ENCODE measurements around the gene CORO7.

The CORO7 gene

GRCh38 chr16:4356820-4357219 lies 59.6 kb downstream of the CORO7 start:
- no peak for TF ChIP-seq GATA2 (IDR thresholded peaks at IDR 0.05; ENCODE audit: low read depth, low read length)

- TF ChIP-seq GATA3 (IDR thresholded peaks at IDR 0.05; ENCODE audit: low read depth, low read length) (no peak), GATA2 (IDR thresholded peaks at IDR 0.05; ENCODE audit: low read depth, low read length) (no peak)
Observed at GRCh38 chr16:4354512-4355409, 61.6 kb downstream of the CORO7 start.

GRCh38 chr16:4353675-4354074 lies 62.7 kb downstream of the CORO7 start:
- TF ChIP-seq GATA2 (IDR thresholded peaks at IDR 0.05; ENCODE audit: low read depth, low read length) (no peak), GATA3 (IDR thresholded peaks at IDR 0.05; ENCODE audit: low read depth, low read length) (no peak)

- TF ChIP-seq GATA2 (IDR thresholded peaks at IDR 0.05; ENCODE audit: low read depth, low read length) (no peak), GATA3 (IDR thresholded peaks at IDR 0.05; ENCODE audit: low read depth, low read length) (no peak)
Observed at GRCh38 chr16:4352843-4353242, 63.6 kb downstream of the CORO7 start.

GRCh38 chr16:4351880-4352279 lies 64.5 kb downstream of the CORO7 start:
- no peak for TF ChIP-seq GATA2 (IDR thresholded peaks at IDR 0.05; ENCODE audit: low read depth, low read length)
- TF ChIP-seq GATA3 (IDR thresholded peaks at IDR 0.05; ENCODE audit: low read depth, low read length) = no peak

GRCh38 chr16:4350787-4351659 lies 65.4 kb downstream of the CORO7 start, which contains the start of gene PAM16:
TSS of gene PAM16 (minus strand) at chr16:4351321. CDS start at chr16:4351234, 87 bp downstream.
- TF ChIP-seq GATA2 (IDR thresholded peaks at IDR 0.05; ENCODE audit: low read depth, low read length) (no peak), GATA3 (IDR thresholded peaks at IDR 0.05; ENCODE audit: low read depth, low read length) (no peak)

- TF ChIP-seq GATA3 (IDR thresholded peaks at IDR 0.05; ENCODE audit: low read depth, low read length) (no peak), GATA2 (IDR thresholded peaks at IDR 0.05; ENCODE audit: low read depth, low read length) (no peak)
Observed at GRCh38 chr16:4350365-4350786, 66.0 kb downstream of the CORO7 start.

- TF ChIP-seq GATA3 (IDR thresholded peaks at IDR 0.05; ENCODE audit: low read depth, low read length) (no peak), GATA2 (IDR thresholded peaks at IDR 0.05; ENCODE audit: low read depth, low read length) (no peak)
Observed at GRCh38 chr16:4349332-4349731, 67.1 kb downstream of the CORO7 start.

GRCh38 chr16:4347765-4348509 lies 68.5 kb downstream of the CORO7 start:
- TF ChIP-seq GATA3 (IDR thresholded peaks at IDR 0.05; ENCODE audit: low read depth, low read length) (no peak), GATA2 (IDR thresholded peaks at IDR 0.05; ENCODE audit: low read depth, low read length) (no peak)

GRCh38 chr16:4347010-4347409 lies 69.4 kb downstream of the CORO7 start:
- TF ChIP-seq GATA2 (IDR thresholded peaks at IDR 0.05; ENCODE audit: low read depth, low read length) (no peak), GATA3 (IDR thresholded peaks at IDR 0.05; ENCODE audit: low read depth, low read length) (no peak)

GRCh38 chr16:4345836-4346781 lies 70.3 kb downstream of the CORO7 start:
- TF ChIP-seq GATA3 (IDR thresholded peaks at IDR 0.05; ENCODE audit: low read depth, low read length) = no peak
- no peak for TF ChIP-seq GATA2 (IDR thresholded peaks at IDR 0.05; ENCODE audit: low read depth, low read length)

- TF ChIP-seq GATA2 (IDR thresholded peaks at IDR 0.05; ENCODE audit: low read depth, low read length) (no peak), GATA3 (IDR thresholded peaks at IDR 0.05; ENCODE audit: low read depth, low read length) (no peak)
Observed at GRCh38 chr16:4344983-4345835, 71.2 kb downstream of the CORO7 start.

All from SH-SY5Y (cell line).